Neural cell (in vitro differentiated cells): Measurements from ENCODE around the gene P2RY8. TPM values are rescaled to one million over a fixed set of nuclear protein-coding genes. Genes with fewer than 3 reads are reported as not detected.

ENCODE experiments used
- H2AFZ ChIP-seq: fragments of 200-600, 300-800 bp; sonication (generic), shearing (Covaris generic); 2 replicates; pipeline ENCODE4 v1.6.0; 2014; ENCODE audit warnings: low read depth, mild to moderate bottlenecking, antibody characterized with exemption, low read length, moderate library complexity
- H3F3A ChIP-seq: fragments of 200-600 bp; shearing (Covaris generic); 2 replicates; pipeline ENCODE4 v1.6.1; 2016; ENCODE audit warnings: mild to moderate bottlenecking, moderate library complexity, mixed read lengths, antibody characterized with exemption, low read length; ENCODE audit not compliant: insufficient read depth, poor library complexity, severe bottlenecking
- H3K27ac ChIP-seq: fragments of 200-600, 300-800 bp; sonication (generic), shearing (Covaris generic); 2 replicates; pipeline ENCODE4 v1.5.1; 2014; ENCODE audit warnings: mild to moderate bottlenecking, low read length, moderate library complexity
- H3K27me3 ChIP-seq: fragments of 300-800, 200-600 bp; sonication (generic), shearing (Covaris generic); 2 replicates; pipeline ENCODE4 v1.6.0; 2014; ENCODE audit warnings: mild to moderate bottlenecking, low read depth, low read length, moderate library complexity; ENCODE audit not compliant: insufficient read depth
- H3K36me3 ChIP-seq: fragments of 300-800, 200-600 bp; sonication (generic), shearing (Covaris generic); 2 replicates; pipeline ENCODE4 v1.5.1; 2014; ENCODE audit warnings: mild to moderate bottlenecking, antibody characterized with exemption, low read length, moderate library complexity; ENCODE audit not compliant: insufficient read depth
- H3K4me2 ChIP-seq: fragments of 300-800, 200-600 bp; sonication (generic), shearing (Covaris generic); 2 replicates; pipeline ENCODE4 v1.6.0; 2014; ENCODE audit warnings: mild to moderate bottlenecking, low read length
- H3K4me3 ChIP-seq: fragments of 300-800, 200-600 bp; sonication (generic), shearing (Covaris generic); 2 replicates; pipeline ENCODE4 v1.5.1; 2014; ENCODE audit warnings: mild to moderate bottlenecking, low read length, moderate library complexity
- H3K79me2 ChIP-seq: fragments of 200-600 bp; shearing (Covaris generic); replicated peaks from 2 replicates; pipeline ENCODE4 v1.6.0; 2014; ENCODE audit warnings: mild to moderate bottlenecking, low read length, moderate library complexity; ENCODE audit not compliant: insufficient read depth
- H3K9ac ChIP-seq: fragments of 300-800, 200-600 bp; sonication (generic), shearing (Covaris generic); 2 replicates; pipeline ENCODE4 v1.6.1; 2016; ENCODE audit warnings: mild to moderate bottlenecking, low read length, mixed read lengths
- H3K9me2 ChIP-seq: fragments of 200-600 bp; shearing (Covaris generic); 2 replicates; pipeline ENCODE4 v1.6.1; 2016; ENCODE audit warnings: mild to moderate bottlenecking, low read length, mixed read lengths; ENCODE audit not compliant: insufficient read depth
- H3K9me3 ChIP-seq: fragments of 200-600, 300-800 bp; sonication (generic), shearing (Covaris generic); 2 replicates; pipeline ENCODE4 v1.6.1; 2016; ENCODE audit warnings: mild to moderate bottlenecking, mixed run types, low read length, moderate library complexity, mixed read lengths
- H4K20me1 ChIP-seq: fragments of 200-600 bp; shearing (Covaris generic); 2 replicates; pipeline ENCODE4 v1.6.1; 2016; ENCODE audit warnings: mild to moderate bottlenecking, mixed run types; ENCODE audit not compliant: insufficient read depth
- EP300 ChIP-seq: fragments of 450-650 bp; conservative IDR thresholded peaks from 2 replicates; pipeline ENCODE4 v1.6.1; 2014; ENCODE audit warnings: antibody characterized with exemption, mild to moderate bottlenecking, moderate library complexity; ENCODE audit not compliant: poor library complexity, severe bottlenecking
- EZH2 ChIP-seq: fragments of 200-600, 300-800 bp; shearing (Covaris generic), sonication (generic); IDR thresholded peaks from 2 replicates; pipeline ENCODE4 v1.6.1; 2014; ENCODE audit warnings: antibody characterized with exemption, low read length, borderline replicate concordance, mild to moderate bottlenecking; ENCODE audit not compliant: insufficient read depth, poor library complexity, severe bottlenecking
- MXI1 ChIP-seq: fragments of 450-650 bp; conservative IDR thresholded peaks from 2 replicates; pipeline ENCODE4 v1.6.1; 2014; ENCODE audit warnings: antibody characterized with exemption, mild to moderate bottlenecking; ENCODE audit not compliant: poor library complexity, severe bottlenecking
- POLR2AphosphoS5 ChIP-seq: IDR thresholded peaks from 2 replicates; pipeline ENCODE4 v1.6.1; 2012
- RAD21 ChIP-seq: fragments of 450-650 bp; conservative IDR thresholded peaks from 2 replicates; pipeline ENCODE4 v1.6.1; 2014; ENCODE audit warnings: antibody characterized with exemption, mild to moderate bottlenecking, moderate library complexity
- REST ChIP-seq: IDR thresholded peaks from 2 replicates; pipeline ENCODE4 v1.6.1; 2012; ENCODE audit warnings: borderline replicate concordance
- SMC3 ChIP-seq: fragments of 450-650 bp; conservative IDR thresholded peaks from 2 replicates; pipeline ENCODE4 v1.6.1; 2014; ENCODE audit warnings: antibody characterized with exemption, mild to moderate bottlenecking, moderate library complexity; ENCODE audit not compliant: poor library complexity
- TAF1 ChIP-seq: IDR thresholded peaks from 2 replicates; pipeline ENCODE4 v1.6.1; 2012; ENCODE audit warnings: low read depth
- polyA plus RNA-seq: library from polyadenylated mRNA; depleted of rRNA; stranded (reverse); fragments of >200 nt; gene quantifications from 2 replicates; pipeline ENCODE4 v1.2.3, GENCODE V29; 2014
- TF ChIP-seq, protein P1 (sequence below): fragments of 450-650 bp; IDR thresholded peaks from 2 replicates; pipeline ENCODE4 v1.5.1; 2014; ENCODE audit warnings: antibody characterized with exemption, mild to moderate bottlenecking, moderate library complexity; ENCODE audit not compliant: poor library complexity, severe bottlenecking

The P2RY8 gene
- polyA plus RNA-seq, 1 donor from 2014 or later, result not detected

DNA sequence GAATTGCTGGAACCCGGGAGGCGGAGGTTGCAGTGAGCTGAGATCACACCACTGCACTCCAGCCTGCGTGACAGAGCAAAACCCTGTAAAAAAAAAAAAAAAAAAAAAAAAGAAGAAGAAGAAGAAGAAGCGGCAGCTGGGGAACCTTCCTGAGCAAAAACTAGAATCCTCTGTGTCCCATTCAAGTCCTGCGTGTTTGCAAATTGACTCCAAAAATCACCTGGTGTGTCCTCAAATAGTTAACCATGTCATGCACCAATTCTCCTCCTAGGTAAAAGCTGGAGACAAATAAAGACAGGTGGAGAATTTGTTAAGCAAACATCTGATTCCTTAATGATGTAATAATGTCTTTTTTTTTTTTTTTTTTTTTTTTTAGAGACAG, 52.4 kb downstream of the P2RY8 start:
- Histone ChIP-seq H3K27ac (no peak overlapping the region), H3K9me2 (no peaks in the 10 kb centered on the region), H4K20me1 (no peaks in the 10 kb centered on the region), H3K9me3 (no peaks in the 10 kb centered on the region), H3K36me3 (no peaks in the 10 kb centered on the region), H3K4me3 (no peak overlapping the region), H2AFZ (no peak overlapping the region), H3K9ac (no peak overlapping the region), H3K27me3 (no peaks in the 10 kb centered on the region), H3K4me2 (no peak overlapping the region), H3K79me2 (no peaks in the 10 kb centered on the region), H3F3A (no peaks in the 10 kb centered on the region)
- TF ChIP-seq, protein P1, sequence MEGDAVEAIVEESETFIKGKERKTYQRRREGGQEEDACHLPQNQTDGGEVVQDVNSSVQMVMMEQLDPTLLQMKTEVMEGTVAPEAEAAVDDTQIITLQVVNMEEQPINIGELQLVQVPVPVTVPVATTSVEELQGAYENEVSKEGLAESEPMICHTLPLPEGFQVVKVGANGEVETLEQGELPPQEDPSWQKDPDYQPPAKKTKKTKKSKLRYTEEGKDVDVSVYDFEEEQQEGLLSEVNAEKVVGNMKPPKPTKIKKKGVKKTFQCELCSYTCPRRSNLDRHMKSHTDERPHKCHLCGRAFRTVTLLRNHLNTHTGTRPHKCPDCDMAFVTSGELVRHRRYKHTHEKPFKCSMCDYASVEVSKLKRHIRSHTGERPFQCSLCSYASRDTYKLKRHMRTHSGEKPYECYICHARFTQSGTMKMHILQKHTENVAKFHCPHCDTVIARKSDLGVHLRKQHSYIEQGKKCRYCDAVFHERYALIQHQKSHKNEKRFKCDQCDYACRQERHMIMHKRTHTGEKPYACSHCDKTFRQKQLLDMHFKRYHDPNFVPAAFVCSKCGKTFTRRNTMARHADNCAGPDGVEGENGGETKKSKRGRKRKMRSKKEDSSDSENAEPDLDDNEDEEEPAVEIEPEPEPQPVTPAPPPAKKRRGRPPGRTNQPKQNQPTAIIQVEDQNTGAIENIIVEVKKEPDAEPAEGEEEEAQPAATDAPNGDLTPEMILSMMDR, result no peak
- TF ChIP-seq MXI1 (no peak), EZH2 (no peak), RAD21 (no peak), EP300 (no peak), POLR2AphosphoS5 (no peak), SMC3 (no peak), REST (no peak), TAF1 (no peak)

DNA sequence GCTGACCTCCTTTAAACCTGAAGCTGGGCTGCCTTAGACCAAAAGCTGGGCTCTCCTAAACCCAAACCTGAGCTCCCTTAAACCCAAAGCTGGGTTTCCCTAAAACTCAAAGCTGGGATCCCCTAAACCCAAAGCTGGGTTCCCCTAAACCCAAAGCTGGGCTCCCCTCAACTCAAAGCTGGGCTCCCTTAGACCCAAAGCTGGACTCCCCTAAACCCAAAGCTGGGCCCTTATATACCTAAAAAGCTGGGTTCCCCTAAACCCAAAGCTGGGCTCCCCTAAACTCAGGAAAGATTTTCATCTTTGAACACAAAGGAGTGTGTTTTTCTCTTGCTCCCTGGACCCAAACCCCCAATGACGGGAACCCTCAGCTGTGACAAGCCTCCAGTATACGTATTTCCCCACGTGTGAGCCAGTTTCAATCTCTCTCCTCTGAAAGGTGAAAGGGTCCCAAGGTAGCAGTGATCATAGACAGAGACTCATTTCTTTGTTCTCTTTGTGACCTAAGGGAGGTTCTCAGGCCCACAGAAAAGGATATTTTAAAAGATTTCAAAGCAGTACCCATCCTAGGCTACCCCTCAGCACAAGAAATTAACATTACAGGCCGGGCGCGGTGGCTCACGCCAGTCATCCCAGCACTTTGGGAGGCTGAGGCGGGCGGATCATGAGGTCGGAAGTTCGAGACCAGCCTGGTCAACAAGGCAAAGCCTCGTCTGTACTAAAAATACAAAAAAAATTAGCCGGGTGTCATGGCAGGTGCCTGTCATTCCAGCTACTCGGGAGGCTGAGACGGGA, 52.9 kb downstream of the P2RY8 start:
- H3K27ac ChIP-seq, result no peak overlapping the region
- H3K4me2 ChIP-seq, result no peak overlapping the region
- no peaks in the 10 kb centered on the region for H3K9me2 ChIP-seq

More for the DNA sequence above, 52.9 kb downstream of the P2RY8 start:
- H3K9me3 ChIP-seq, result no peaks in the 10 kb centered on the region
- no peak overlapping the region for H2AFZ ChIP-seq
- H3K27me3 ChIP-seq, result no peaks in the 10 kb centered on the region
- H3K79me2 ChIP-seq, result no peaks in the 10 kb centered on the region
- no peaks in the 10 kb centered on the region for H3F3A ChIP-seq
- H4K20me1 ChIP-seq, result no peaks in the 10 kb centered on the region
- H3K9ac ChIP-seq, result no peak overlapping the region
- H3K36me3 ChIP-seq, result no peaks in the 10 kb centered on the region
- no peak for TF ChIP-seq EZH2
- no peak for TF ChIP-seq MXI1
- TF ChIP-seq TAF1, result no peak
- no peak for TF ChIP-seq REST
- no peak for TF ChIP-seq POLR2AphosphoS5
- TF ChIP-seq RAD21, result no peak
- TF ChIP-seq, protein P1, result no peak
- no peak for TF ChIP-seq SMC3
- TF ChIP-seq EP300, result no peak
- no peak overlapping the region for H3K4me3 ChIP-seq
